ENCODE results near the gene TCF19. TPM values are rescaled to one million over a fixed set of nuclear protein-coding genes. Genes with fewer than 3 reads are reported as not detected.

Gene TCF19
- total RNA-seq, 6 experiments from 2014 or later = 14.2 to 32.9 (median 29.6) TPM

- TF ChIP-seq CTCF (IDR thresholded peaks at IDR 0.05) = no peak
- Mint-ChIP-seq H3K36me3 (ENCODE audit: low read depth) (0 out of 2 replicates have a peak, but pooled peaks cover 9% of the 10 kb centered on the region), H3K4me3 (no peak overlapping the region), H3K4me1 (ENCODE audit: low read depth) (peaks cover 38% of the 10 kb centered on the region), H3K27me3 (ENCODE audit: insufficient read depth) (peaks cover 4% of the 10 kb centered on the region), H3K27ac (no peak overlapping the region; the same call in 1 of the 2 replicates), H3K9me3 (no peaks in the 10 kb centered on the region)
- no peak for DNase-seq
Measured at GRCh38 chr6:31142361-31142761, 16.0 kb upstream of the TCF19 start.

GRCh38 chr6:31143148-31143547, 15.2 kb upstream of the TCF19 start:
- Mint-ChIP-seq H3K4me1 (ENCODE audit: low read depth) (peaks cover 32% of the 10 kb centered on the region), H3K27me3 (ENCODE audit: insufficient read depth) (peaks cover 2% of the 10 kb centered on the region; the same call in 1 of the 2 replicates), H3K27ac (peak overlapping the region; percentile 65; the same call in 1 of the 2 replicates), H3K4me3 (no peak overlapping the region; the same call in 1 of the 2 replicates), H3K36me3 (ENCODE audit: low read depth) (0 out of 2 replicates have a peak, but pooled peaks cover 9% of the 10 kb centered on the region), H3K9me3 (no peaks in the 10 kb centered on the region)
- DNase-seq = no peak
- no peak for TF ChIP-seq CTCF (IDR thresholded peaks at IDR 0.05)

GRCh38 chr6:31144296-31144969, 14.0 kb upstream of the TCF19 start:
- H3K9me3 Mint-ChIP-seq = no peaks in the 10 kb centered on the region
- peaks cover 26% of the 10 kb centered on the region for H3K4me1 Mint-ChIP-seq (ENCODE audit: low read depth)
- no peak overlapping the region for H3K4me3 Mint-ChIP-seq

GRCh38 chr6:31144970-31145340, 13.4 kb upstream of the TCF19 start:
- 0 out of 2 replicates have a peak, but pooled peaks cover 9% of the 10 kb centered on the region for H3K36me3 Mint-ChIP-seq (ENCODE audit: low read depth)

More at GRCh38 chr6:31144296-31144969, 14.0 kb upstream of the TCF19 start:
- Mint-ChIP-seq H3K36me3 (ENCODE audit: low read depth) (0 out of 2 replicates have a peak, but pooled peaks cover 9% of the 10 kb centered on the region), H3K27me3 (ENCODE audit: insufficient read depth) (peaks cover 2% of the 10 kb centered on the region; the same call in 1 of the 2 replicates), H3K27ac (no peak overlapping the region)
- no peak for DNase-seq
- TF ChIP-seq CTCF (IDR thresholded peaks at IDR 0.05) = no peak

GRCh38 chr6:31145386-31145785, 13.0 kb upstream of the TCF19 start:
- H3K27me3 Mint-ChIP-seq (ENCODE audit: insufficient read depth) = peaks cover 2% of the 10 kb centered on the region; the same call in 1 of the 2 replicates
- H3K27ac Mint-ChIP-seq = no peak overlapping the region
- no peaks in the 10 kb centered on the region for H3K9me3 Mint-ChIP-seq
- DNase-seq = no peak
- TF ChIP-seq CTCF (IDR thresholded peaks at IDR 0.05) = no peak
- 0 out of 2 replicates have a peak, but pooled peaks cover 9% of the 10 kb centered on the region for H3K36me3 Mint-ChIP-seq (ENCODE audit: low read depth)
- no peak overlapping the region for H3K4me3 Mint-ChIP-seq
- H3K4me1 Mint-ChIP-seq (ENCODE audit: low read depth) = peaks cover 21% of the 10 kb centered on the region

More at GRCh38 chr6:31144970-31145340, 13.4 kb upstream of the TCF19 start:
- Mint-ChIP-seq H3K27me3 (ENCODE audit: insufficient read depth) (peaks cover 2% of the 10 kb centered on the region; the same call in 1 of the 2 replicates), H3K9me3 (no peaks in the 10 kb centered on the region), H3K27ac (no peak overlapping the region), H3K4me3 (no peak overlapping the region), H3K4me1 (ENCODE audit: low read depth) (peaks cover 21% of the 10 kb centered on the region)
- DNase-seq = no peak
- no peak for TF ChIP-seq CTCF (IDR thresholded peaks at IDR 0.05)
